AG04449 (cell line): Measurements from ENCODE around the gene ARHGAP1.

ENCODE experiments used
- CTCF ChIA-PET: fragments of 350-600 bp; formaldehyde crosslinking; extraction: SDS; loops from one replicate; lab custom pipeline; 2021; ENCODE audit warnings: antibody characterized with exemption; lab: Yijun Ruan, JAX
- POLR2A ChIA-PET: fragments of 400-600, 350-600 bp; formaldehyde crosslinking; extraction: SDS; loops from one replicate; lab custom pipeline; 2020; ENCODE audit warnings: antibody characterized with exemption, inconsistent platforms; lab: Yijun Ruan, JAX
- DNase-seq: peaks from one replicate; pipeline ENCODE4 v3.0.0-alpha.2; 2010; ENCODE audit warnings: low read depth, low spot score
- H3K4me3 ChIP-seq: 2 replicates; pipeline ENCODE4 v1.5.1; 2011; ENCODE audit warnings: low read depth, mild to moderate bottlenecking, control low read depth, low read length
- TF ChIP-seq, protein P1 (sequence below): IDR thresholded peaks from one replicate; pipeline ENCODE4 v1.5.1; 2011; ENCODE audit warnings: mild to moderate bottlenecking, moderate library complexity, low read length, control low read depth, inconsistent platforms; ENCODE audit not compliant: insufficient read depth; ENCODE audit errors: missing control alignments

Gene ARHGAP1

DNA sequence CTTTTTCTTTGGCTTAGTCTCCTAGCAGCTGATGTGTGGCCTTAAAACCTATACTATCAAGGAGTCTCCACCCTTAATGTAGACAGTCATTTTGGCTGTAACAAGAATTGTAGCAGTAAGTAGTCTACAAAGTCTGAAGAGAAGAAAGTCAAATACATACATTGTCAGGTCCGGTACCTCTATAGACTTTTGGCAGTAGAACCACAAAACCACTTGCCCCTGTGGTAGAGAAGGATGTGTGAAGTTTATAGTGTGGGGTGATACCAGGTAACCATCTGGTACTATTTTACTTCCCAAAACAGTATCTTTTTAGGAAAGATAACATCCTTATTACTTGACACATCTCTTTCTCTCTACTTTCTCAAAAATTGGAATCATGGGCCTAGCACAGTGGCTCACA is 67.9 kb downstream of the ARHGAP1 start:
- TF ChIP-seq, protein P1, sequence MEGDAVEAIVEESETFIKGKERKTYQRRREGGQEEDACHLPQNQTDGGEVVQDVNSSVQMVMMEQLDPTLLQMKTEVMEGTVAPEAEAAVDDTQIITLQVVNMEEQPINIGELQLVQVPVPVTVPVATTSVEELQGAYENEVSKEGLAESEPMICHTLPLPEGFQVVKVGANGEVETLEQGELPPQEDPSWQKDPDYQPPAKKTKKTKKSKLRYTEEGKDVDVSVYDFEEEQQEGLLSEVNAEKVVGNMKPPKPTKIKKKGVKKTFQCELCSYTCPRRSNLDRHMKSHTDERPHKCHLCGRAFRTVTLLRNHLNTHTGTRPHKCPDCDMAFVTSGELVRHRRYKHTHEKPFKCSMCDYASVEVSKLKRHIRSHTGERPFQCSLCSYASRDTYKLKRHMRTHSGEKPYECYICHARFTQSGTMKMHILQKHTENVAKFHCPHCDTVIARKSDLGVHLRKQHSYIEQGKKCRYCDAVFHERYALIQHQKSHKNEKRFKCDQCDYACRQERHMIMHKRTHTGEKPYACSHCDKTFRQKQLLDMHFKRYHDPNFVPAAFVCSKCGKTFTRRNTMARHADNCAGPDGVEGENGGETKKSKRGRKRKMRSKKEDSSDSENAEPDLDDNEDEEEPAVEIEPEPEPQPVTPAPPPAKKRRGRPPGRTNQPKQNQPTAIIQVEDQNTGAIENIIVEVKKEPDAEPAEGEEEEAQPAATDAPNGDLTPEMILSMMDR, result no peak
- H3K4me3 ChIP-seq, result no peak overlapping the region
- POLR2A ChIA-PET, result no interaction called here
- no peak for DNase-seq
- CTCF ChIA-PET, result interaction anchor here (6.4 kb wide), 1 partner anchor 14 kb away, joined by 40 read pairs; the partner anchor contains the start of genes ATG13 and HARBI1

DNA sequence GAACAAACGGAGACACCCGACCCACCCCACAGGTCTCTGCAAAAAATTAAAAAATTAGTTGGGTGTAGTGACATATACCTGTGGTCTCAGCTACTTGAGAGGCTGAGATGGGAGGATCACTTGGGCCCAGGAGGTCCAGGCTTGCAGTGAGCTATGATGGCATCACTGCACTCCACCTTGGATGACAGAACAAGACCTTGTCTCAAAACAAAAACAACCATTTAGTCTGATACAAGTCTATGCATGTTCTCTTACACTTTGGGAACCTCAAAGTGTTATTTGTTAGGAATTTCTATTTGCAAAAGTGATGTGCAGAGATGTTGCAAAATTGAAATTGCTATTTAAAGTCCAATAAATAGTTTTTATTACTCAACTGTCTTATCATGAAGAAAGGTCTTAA is 68.7 kb downstream of the ARHGAP1 start:
- ChIA-PET CTCF (interaction anchor here (1.0 to 6.4 kb wide), 3 partner anchors 9 to 248 kb away, joined by 3 to 40 read pairs (median 3); partner anchors contain the start of genes ATG13 and HARBI1), POLR2A (no interaction called here)
- TF ChIP-seq, protein P1, result no peak
- no peak for DNase-seq
- H3K4me3 ChIP-seq, result no peak overlapping the region

DNA sequence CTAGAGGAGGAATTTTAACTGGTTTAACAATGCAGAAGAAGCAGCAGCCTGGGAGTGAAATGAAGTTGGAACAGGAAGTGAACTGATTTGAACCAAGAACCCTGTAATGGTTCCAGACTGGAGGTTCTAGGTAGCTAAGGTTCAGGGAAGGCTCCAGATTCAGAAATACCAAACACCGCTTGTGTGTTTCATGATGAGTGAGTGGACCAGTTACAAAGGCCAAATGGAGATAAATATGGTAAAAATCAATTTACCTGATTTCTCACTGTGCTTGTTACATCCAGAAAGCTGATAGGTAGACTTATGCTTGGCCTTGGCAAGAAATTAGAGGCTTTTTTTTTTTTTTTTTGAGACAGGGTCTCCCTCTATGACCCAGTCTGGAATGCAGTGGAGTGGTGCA is 70.2 kb downstream of the ARHGAP1 start:
- ChIA-PET POLR2A (no interaction called here), CTCF (interaction anchor here (1.0 to 6.4 kb wide), 2 partner anchors 12 to 19 kb away, joined by 3 to 40 read pairs; partner anchors contain the start of genes ATG13 and HARBI1)
- no peak overlapping the region for H3K4me3 ChIP-seq
- DNase-seq, result no peak
- TF ChIP-seq, protein P1, result no peak

DNA sequence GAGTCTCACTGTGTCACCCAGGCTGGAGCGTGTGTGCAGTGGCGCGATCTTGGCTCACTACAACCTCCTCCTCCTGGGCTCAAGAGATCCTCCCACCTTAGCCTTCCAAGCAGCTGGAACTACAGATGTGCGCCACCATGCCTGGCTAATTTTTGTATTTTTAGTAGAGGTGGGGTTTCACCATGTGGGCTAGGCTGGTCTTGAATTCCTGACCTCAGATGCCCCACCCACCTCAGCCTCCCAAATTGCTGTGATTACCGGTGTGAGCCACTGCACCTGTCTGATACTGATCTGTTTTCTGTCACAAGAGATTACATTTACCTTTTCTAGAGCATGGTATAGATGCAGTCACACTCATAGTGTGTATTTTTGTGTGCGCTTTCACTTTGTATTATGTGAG is 71.5 kb downstream of the ARHGAP1 start:
- TF ChIP-seq, protein P1, result no peak
- no peak for DNase-seq
- CTCF ChIA-PET, result interaction anchor here (6.4 kb wide), 1 partner anchor 11 kb away, joined by 40 read pairs; the partner anchor contains the start of genes ATG13 and HARBI1
- POLR2A ChIA-PET, result no interaction called here
- H3K4me3 ChIP-seq, result no peak overlapping the region
